DOHH2 (cell line): ENCODE measurements around the gene CCDC83.

ENCODE experiments used
- H3F3A ChIP-seq: fragments of 200-600 bp; sonication (generic), shearing (Covaris generic); 2 replicates; pipeline ENCODE4 v1.6.0; 2016; ENCODE audit warnings: antibody characterized with exemption, mild to moderate bottlenecking; ENCODE audit not compliant: control insufficient read depth, insufficient read depth
- H3K27ac ChIP-seq: fragments of 200-600 bp; sonication (generic); 2 replicates; pipeline ENCODE4 v1.5.1; 2014; ENCODE audit warnings: low read depth, mild to moderate bottlenecking, low read length, moderate library complexity
- H3K27me3 ChIP-seq: fragments of 200-600 bp; sonication (generic); 2 replicates; pipeline ENCODE4 v1.6.1; 2014; ENCODE audit warnings: mild to moderate bottlenecking, low read length, mixed read lengths; ENCODE audit not compliant: control insufficient read depth
- H3K36me3 ChIP-seq: fragments of 200-600 bp; sonication (generic); 2 replicates; pipeline ENCODE4 v1.6.1; 2014; ENCODE audit warnings: mild to moderate bottlenecking, low read length, moderate library complexity, mixed read lengths; ENCODE audit not compliant: control insufficient read depth
- H3K4me1 ChIP-seq: fragments of 200-600 bp; sonication (generic); 2 replicates; pipeline ENCODE4 v1.6.1; 2014; ENCODE audit warnings: mild to moderate bottlenecking, low read length, mixed read lengths; ENCODE audit not compliant: control insufficient read depth
- H3K4me2 ChIP-seq: fragments of 200-600 bp; sonication (generic); 2 replicates; pipeline ENCODE4 v1.6.0; 2014; ENCODE audit warnings: mild to moderate bottlenecking, low read length, moderate library complexity
- H3K4me3 ChIP-seq: fragments of 200-600 bp; sonication (generic); 2 replicates; pipeline ENCODE4 v1.5.1; 2014; ENCODE audit warnings: mild to moderate bottlenecking, low read length, mixed read lengths
- H3K79me2 ChIP-seq: fragments of 200-600 bp; sonication (generic); 2 replicates; pipeline ENCODE4 v1.6.1; 2014; ENCODE audit warnings: mild to moderate bottlenecking, low read length, mixed read lengths; ENCODE audit not compliant: control insufficient read depth
- H3K9me2 ChIP-seq: fragments of 200-600 bp; sonication (generic); replicated peaks from 2 replicates; pipeline ENCODE4 v1.6.1; 2014; ENCODE audit warnings: mild to moderate bottlenecking, low read length, mixed read lengths; ENCODE audit not compliant: control insufficient read depth
- H3K9me3 ChIP-seq: fragments of 200-600 bp; sonication (generic); 2 replicates; pipeline ENCODE4 v1.6.1; 2014; ENCODE audit warnings: antibody characterized with exemption, low read length, mixed read lengths; ENCODE audit not compliant: control insufficient read depth, insufficient read depth
- H4K20me1 ChIP-seq: fragments of 200-600 bp; sonication (generic); 2 replicates; pipeline ENCODE4 v1.6.0; 2014; ENCODE audit warnings: low read depth, mild to moderate bottlenecking, antibody characterized with exemption, low read length, moderate library complexity; ENCODE audit not compliant: control insufficient read depth, insufficient read depth
- CTCF ChIP-seq: fragments of 200-600 bp; sonication (generic); IDR thresholded peaks from one replicate; pipeline ENCODE4 v1.5.1; 2014; ENCODE audit warnings: antibody characterized with exemption, mild to moderate bottlenecking, low read depth, low read length; ENCODE audit not compliant: poor library complexity, severe bottlenecking
- EZH2phosphoT487 ChIP-seq: fragments of 200-600 bp; sonication (generic); IDR thresholded peaks from 2 replicates; pipeline ENCODE4 v1.6.1; 2017; ENCODE audit warnings: borderline replicate concordance, mild to moderate bottlenecking, antibody characterized with exemption, low read length, moderate library complexity, mixed read lengths

CCDC83 gene

GRCh38 chr11:85863855-85864254, 8.7 kb downstream of the CCDC83 start:
- Histone ChIP-seq H3K79me2 (no peaks in the 10 kb centered on the region), H3K4me2 (no peak overlapping the region), H3K9me2 (no peaks in the 10 kb centered on the region), H3F3A (no peaks in the 10 kb centered on the region), H3K36me3 (no peaks in the 10 kb centered on the region), H3K9me3 (no peaks in the 10 kb centered on the region), H4K20me1 (no peaks in the 10 kb centered on the region), H3K27me3 (peaks cover 14% of the 10 kb centered on the region), H3K4me1 (no peaks in the 10 kb centered on the region), H3K27ac (no peak overlapping the region), H3K4me3 (no peak overlapping the region)
- TF ChIP-seq CTCF (no peak), EZH2phosphoT487 (no peak)

- no peaks in the 10 kb centered on the region for H3F3A ChIP-seq
- H3K36me3 ChIP-seq = no peaks in the 10 kb centered on the region
- H3K27ac ChIP-seq = no peak overlapping the region
- peaks cover 14% of the 10 kb centered on the region for H3K27me3 ChIP-seq
- no peak overlapping the region for H3K4me2 ChIP-seq
- H3K4me3 ChIP-seq = no peak overlapping the region
- TF ChIP-seq CTCF (no peak), EZH2phosphoT487 (no peak)
- H3K4me1 ChIP-seq = no peaks in the 10 kb centered on the region
- no peaks in the 10 kb centered on the region for H3K9me3 ChIP-seq
- no peaks in the 10 kb centered on the region for H3K79me2 ChIP-seq
- H4K20me1 ChIP-seq = no peaks in the 10 kb centered on the region
- H3K9me2 ChIP-seq = no peaks in the 10 kb centered on the region
Measured at GRCh38 chr11:85866137-85866827, 11.1 kb downstream of the CCDC83 start.

- Histone ChIP-seq H3K4me3 (no peak overlapping the region), H4K20me1 (no peaks in the 10 kb centered on the region)
Measured at GRCh38 chr11:85867751-85868150, 12.6 kb downstream of the CCDC83 start.

More at GRCh38 chr11:85867751-85868150, 12.6 kb downstream of the CCDC83 start:
- no peaks in the 10 kb centered on the region for H3K9me2 ChIP-seq
- no peaks in the 10 kb centered on the region for H3K4me1 ChIP-seq
- no peak overlapping the region for H3K27ac ChIP-seq
- no peaks in the 10 kb centered on the region for H3K9me3 ChIP-seq
- no peaks in the 10 kb centered on the region for H3K36me3 ChIP-seq
- no peak overlapping the region for H3K4me2 ChIP-seq
- H3K79me2 ChIP-seq = no peaks in the 10 kb centered on the region
- H3K27me3 ChIP-seq = peaks cover 10% of the 10 kb centered on the region; the same call in 1 of the 2 replicates
- no peaks in the 10 kb centered on the region for H3F3A ChIP-seq
- TF ChIP-seq CTCF (no peak), EZH2phosphoT487 (no peak)
